HG02759 (cell line): ENCODE data around the gene MISFA.
A peak's percentile ranks its signal among the peaks of the same experiment; 100 is the strongest.
"Not testable (repeated sequence)": the region's sequence is repeated elsewhere in the genome, so short reads cannot be mapped to it uniquely, and the experiment has no call there.

Source experiments
- ATAC-seq: cut with Tn5 transposase; IDR thresholded peaks from one replicate; pipeline ENCODE4 v1.9.1; 2021; ENCODE audit warnings: mild to moderate bottlenecking, moderate library complexity; ENCODE audit not compliant: unreplicated experiment

MISFA gene

GRCh38 chr11:18617688-18618341 is 18.2 kb downstream of the MISFA start:
- no peak for ATAC-seq

GRCh38 chr11:18618342-18619025 is 18.9 kb downstream of the MISFA start:
- ATAC-seq = no peak

GRCh38 chr11:18623707-18624106 is 24.1 kb downstream of the MISFA start:
- ATAC-seq = no peak

GRCh38 chr11:18624161-18624560 is 24.6 kb downstream of the MISFA start:
- no peak for ATAC-seq

GRCh38 chr11:18632841-18633240 is 33.3 kb downstream of the MISFA start:
- ATAC-seq = no peak

- peak; percentile 59 for ATAC-seq
These were observed 33.9 kb downstream of the MISFA start for GRCh38 chr11:18633256-18634139.

- peak; percentile 97 for ATAC-seq
These were observed 34.8 kb downstream of the MISFA start, which contains the start of gene SPTY2D1 for GRCh38 chr11:18634140-18635032. SPTY2D1 (minus strand) TSS chr11:18634342; CDS start chr11:18634257, 85 bp downstream.

- no peak for ATAC-seq
These were observed 42.1 kb downstream of the MISFA start for GRCh38 chr11:18641677-18642076.

GRCh38 chr11:18643034-18643433 is 43.4 kb downstream of the MISFA start:
- not testable (repeated sequence) for ATAC-seq

GRCh38 chr11:18650353-18650752 is 50.8 kb downstream of the MISFA start:
- ATAC-seq = no peak

- ATAC-seq = no peak
These were observed 51.4 kb downstream of the MISFA start for GRCh38 chr11:18650859-18651557.
